Panc1 (cell line): ENCODE data around the gene RRP12.

Source experiments
- POLR2AphosphoS5 ChIP-seq: IDR thresholded peaks from 2 replicates; pipeline ENCODE4 v1.6.1; 2012; ENCODE audit warnings: mild to moderate bottlenecking, low read depth, low read length, moderate library complexity
- SIN3A ChIP-seq: IDR thresholded peaks from 2 replicates; pipeline ENCODE4 v1.6.1; 2012; ENCODE audit warnings: low read depth, mild to moderate bottlenecking, low read length, moderate library complexity, borderline replicate concordance; ENCODE audit not compliant: insufficient read depth
- TCF7L2 ChIP-seq: IDR thresholded peaks from 2 replicates; pipeline ENCODE4 v1.6.1; 2011; ENCODE audit warnings: mild to moderate bottlenecking, low read depth, low read length, inconsistent platforms
- TF ChIP-seq, protein P1 (sequence below): fragments of 450-650 bp; IDR thresholded peaks from 2 replicates; pipeline ENCODE4 v1.5.1; 2017; ENCODE audit warnings: mild to moderate bottlenecking
- TF ChIP-seq, protein P2 (sequence below), 2 experiments: IDR thresholded peaks; 2 replicates each; pipeline ENCODE4 v1.6.1; 2011 to 2012; ENCODE audit warnings: low read depth in 2 of 2, control low read depth in 1 of 2, low read length in 1 of 2, mild to moderate bottlenecking in 1 of 2, moderate library complexity in 1 of 2; ENCODE audit not compliant: insufficient read depth in 1 of 2

DNA sequence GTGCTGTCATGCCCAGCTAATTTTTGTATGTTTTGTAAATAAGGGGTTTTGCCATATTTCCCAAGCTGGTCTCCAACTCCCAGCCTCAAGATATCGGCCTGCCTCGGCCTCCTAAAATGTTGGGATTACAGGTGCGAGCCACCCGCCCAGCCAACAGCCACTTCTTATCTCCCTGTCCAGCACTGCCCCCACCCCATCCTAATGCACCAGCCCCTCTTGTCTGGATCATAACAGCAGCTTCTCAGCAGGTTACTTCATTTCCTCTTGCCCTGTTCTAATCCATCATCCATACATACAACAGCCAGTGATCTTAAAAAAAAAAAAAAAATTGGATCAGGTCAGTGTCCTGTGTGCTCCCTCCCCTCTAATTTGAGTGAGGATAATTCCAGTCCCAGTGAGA is 53.8 kb downstream of the RRP12 start:
- TF ChIP-seq SIN3A (no peak), POLR2AphosphoS5 (no peak), TCF7L2 (no peak)
- TF ChIP-seq, protein P1, sequence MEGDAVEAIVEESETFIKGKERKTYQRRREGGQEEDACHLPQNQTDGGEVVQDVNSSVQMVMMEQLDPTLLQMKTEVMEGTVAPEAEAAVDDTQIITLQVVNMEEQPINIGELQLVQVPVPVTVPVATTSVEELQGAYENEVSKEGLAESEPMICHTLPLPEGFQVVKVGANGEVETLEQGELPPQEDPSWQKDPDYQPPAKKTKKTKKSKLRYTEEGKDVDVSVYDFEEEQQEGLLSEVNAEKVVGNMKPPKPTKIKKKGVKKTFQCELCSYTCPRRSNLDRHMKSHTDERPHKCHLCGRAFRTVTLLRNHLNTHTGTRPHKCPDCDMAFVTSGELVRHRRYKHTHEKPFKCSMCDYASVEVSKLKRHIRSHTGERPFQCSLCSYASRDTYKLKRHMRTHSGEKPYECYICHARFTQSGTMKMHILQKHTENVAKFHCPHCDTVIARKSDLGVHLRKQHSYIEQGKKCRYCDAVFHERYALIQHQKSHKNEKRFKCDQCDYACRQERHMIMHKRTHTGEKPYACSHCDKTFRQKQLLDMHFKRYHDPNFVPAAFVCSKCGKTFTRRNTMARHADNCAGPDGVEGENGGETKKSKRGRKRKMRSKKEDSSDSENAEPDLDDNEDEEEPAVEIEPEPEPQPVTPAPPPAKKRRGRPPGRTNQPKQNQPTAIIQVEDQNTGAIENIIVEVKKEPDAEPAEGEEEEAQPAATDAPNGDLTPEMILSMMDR, result no peak
- TF ChIP-seq, protein P2, sequence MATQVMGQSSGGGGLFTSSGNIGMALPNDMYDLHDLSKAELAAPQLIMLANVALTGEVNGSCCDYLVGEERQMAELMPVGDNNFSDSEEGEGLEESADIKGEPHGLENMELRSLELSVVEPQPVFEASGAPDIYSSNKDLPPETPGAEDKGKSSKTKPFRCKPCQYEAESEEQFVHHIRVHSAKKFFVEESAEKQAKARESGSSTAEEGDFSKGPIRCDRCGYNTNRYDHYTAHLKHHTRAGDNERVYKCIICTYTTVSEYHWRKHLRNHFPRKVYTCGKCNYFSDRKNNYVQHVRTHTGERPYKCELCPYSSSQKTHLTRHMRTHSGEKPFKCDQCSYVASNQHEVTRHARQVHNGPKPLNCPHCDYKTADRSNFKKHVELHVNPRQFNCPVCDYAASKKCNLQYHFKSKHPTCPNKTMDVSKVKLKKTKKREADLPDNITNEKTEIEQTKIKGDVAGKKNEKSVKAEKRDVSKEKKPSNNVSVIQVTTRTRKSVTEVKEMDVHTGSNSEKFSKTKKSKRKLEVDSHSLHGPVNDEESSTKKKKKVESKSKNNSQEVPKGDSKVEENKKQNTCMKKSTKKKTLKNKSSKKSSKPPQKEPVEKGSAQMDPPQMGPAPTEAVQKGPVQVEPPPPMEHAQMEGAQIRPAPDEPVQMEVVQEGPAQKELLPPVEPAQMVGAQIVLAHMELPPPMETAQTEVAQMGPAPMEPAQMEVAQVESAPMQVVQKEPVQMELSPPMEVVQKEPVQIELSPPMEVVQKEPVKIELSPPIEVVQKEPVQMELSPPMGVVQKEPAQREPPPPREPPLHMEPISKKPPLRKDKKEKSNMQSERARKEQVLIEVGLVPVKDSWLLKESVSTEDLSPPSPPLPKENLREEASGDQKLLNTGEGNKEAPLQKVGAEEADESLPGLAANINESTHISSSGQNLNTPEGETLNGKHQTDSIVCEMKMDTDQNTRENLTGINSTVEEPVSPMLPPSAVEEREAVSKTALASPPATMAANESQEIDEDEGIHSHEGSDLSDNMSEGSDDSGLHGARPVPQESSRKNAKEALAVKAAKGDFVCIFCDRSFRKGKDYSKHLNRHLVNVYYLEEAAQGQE (IDR thresholded peaks at IDR 0.05; ENCODE audit: insufficient read depth in 1 of 2, low read depth in 2 of 2, low read length in 1 of 2), result no peak
